Thyroid gland (tissue), 4 donors: ENCODE results near the gene ALDH3A1.

Source experiments
- CTCF ChIP-seq, 6 experiments: fragments of 200-600 bp in 3 of 6; fragments of 450-650 bp in 3 of 6; sonication (generic) in 3 of 6; IDR thresholded peaks; one replicate each; pipeline ENCODE4 v1.5.1; 2016 to 2019; ENCODE audit warnings: antibody characterized with exemption in 6 of 6, mild to moderate bottlenecking in 2 of 6, inconsistent platforms in 1 of 6, moderate library complexity in 1 of 6
- POLR2A ChIP-seq, 2 donors: fragments of 450-650 bp; IDR thresholded peaks; one replicate each; pipeline ENCODE4 v1.6.1; 2017; ENCODE audit warnings: antibody characterized with exemption in 2 of 2, mild to moderate bottlenecking in 2 of 2, moderate library complexity in 1 of 2

GRCh38 chr17:19771971-19772630 lies 24.0 kb upstream of the ALDH3A1 start:
- TF ChIP-seq CTCF (IDR thresholded peaks at IDR 0.05) (no peak), POLR2A (IDR thresholded peaks at IDR 0.05) (no peak)
